ENCODE data around the gene FRMD1. TPM values are rescaled to one million over a fixed set of nuclear protein-coding genes. Genes with fewer than 3 reads are reported as not detected.

Gene FRMD1
- total RNA-seq, 4 donors from 2014 or later = 0.04 to 0.12 TPM; not detected in 2

DNA sequence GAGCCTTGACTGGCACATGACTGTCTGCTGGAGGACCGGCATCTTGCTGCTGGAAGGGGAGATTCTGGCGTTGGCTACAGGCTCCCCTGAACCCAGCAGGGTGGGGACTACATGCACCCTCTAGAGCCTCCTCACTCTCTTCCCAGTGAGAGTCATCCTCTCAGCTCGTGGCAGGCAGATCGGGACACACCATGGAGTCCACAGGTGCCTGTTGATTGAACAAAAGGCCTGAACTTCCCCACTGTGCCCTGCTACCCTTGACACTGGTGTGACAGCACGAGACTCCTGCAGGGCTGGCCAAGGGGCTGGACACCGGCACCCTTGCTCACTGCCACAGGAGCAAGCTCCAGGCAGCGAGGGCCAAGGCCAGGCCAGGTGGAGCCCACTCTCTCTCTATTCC is 8.2 kb downstream of the FRMD1 start:
- ATAC-seq (no peak), DNase-seq (no peak)
- H3K4me1 ChIP-seq = no peaks in the 10 kb centered on the region
- in situ Hi-C loops (cut with MboI; ENCODE audit: low sequenced_read_pairs in 4 of 4) = no loop called here
- no peaks in the 10 kb centered on the region for H3K9me3 ChIP-seq
- H3K27me3 ChIP-seq = no peaks in the 10 kb centered on the region
- intact Hi-C loops (cut with DNase I; ENCODE audit: low total_unique reads) = no loop called here
- no peak overlapping the region for H3K4me3 ChIP-seq
- no peak overlapping the region for H3K27ac ChIP-seq
- TF ChIP-seq POLR2A (IDR thresholded peaks at IDR 0.05) = no peak
- no peak for TF ChIP-seq CTCF (IDR thresholded peaks at IDR 0.05 in 4 of 5, conservative IDR thresholded peaks at IDR 0.05 in 1 of 5)
- no peaks in the 10 kb centered on the region for H3K36me3 ChIP-seq

- DNase-seq (no peak), ATAC-seq (no peak)
- H3K4me3 ChIP-seq = no peak overlapping the region
- H3K27me3 ChIP-seq = no peaks in the 10 kb centered on the region
- no peak for TF ChIP-seq CTCF (IDR thresholded peaks at IDR 0.05 in 4 of 5, conservative IDR thresholded peaks at IDR 0.05 in 1 of 5)
- no peak for TF ChIP-seq POLR2A (IDR thresholded peaks at IDR 0.05)
- H3K9me3 ChIP-seq = no peaks in the 10 kb centered on the region
- in situ Hi-C loops (cut with MboI; ENCODE audit: low sequenced_read_pairs in 4 of 4) (no loop called here), intact Hi-C loops (cut with DNase I; ENCODE audit: low total_unique reads) (no loop called here)
- H3K36me3 ChIP-seq = no peaks in the 10 kb centered on the region
- H3K4me1 ChIP-seq = no peaks in the 10 kb centered on the region
- no peak overlapping the region for H3K27ac ChIP-seq
Observed at GRCh38 chr6:168067081-168067759, 11.8 kb downstream of the FRMD1 start.

DNA sequence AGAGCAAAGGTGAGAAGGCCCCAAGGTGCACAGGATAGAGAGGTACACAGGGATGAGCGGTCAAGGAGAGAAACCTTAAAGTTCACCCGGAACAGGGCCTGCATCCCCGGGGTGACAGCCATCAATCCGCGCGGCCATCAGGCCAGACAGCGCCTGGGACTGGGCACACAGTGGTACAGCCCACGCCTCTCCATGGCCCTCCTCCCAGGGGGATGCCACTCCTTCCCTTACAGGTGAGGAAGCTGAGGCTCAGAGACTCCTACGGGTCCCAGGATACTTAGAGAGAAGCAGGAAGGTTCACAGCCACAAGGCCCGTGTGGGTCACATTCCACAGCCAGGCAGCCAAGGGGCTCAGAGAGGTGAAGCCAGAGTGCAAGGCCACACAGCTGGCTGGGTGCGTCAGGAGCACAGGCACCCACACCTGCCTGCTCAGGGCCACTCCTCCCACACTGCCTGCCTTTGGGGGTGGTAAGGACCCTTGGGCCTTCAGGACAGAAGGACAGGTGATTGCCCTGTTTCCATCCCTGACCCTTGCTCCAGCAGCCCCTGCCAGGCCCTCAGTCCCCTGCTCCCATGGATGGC is 14.7 kb downstream of the FRMD1 start:
- DNase-seq = no peak
- no peaks in the 10 kb centered on the region for H3K36me3 ChIP-seq
- in situ Hi-C loops (cut with MboI; ENCODE audit: low sequenced_read_pairs in 4 of 4) (no loop called here), intact Hi-C loops (cut with DNase I; ENCODE audit: low total_unique reads) (no loop called here)
- H3K27me3 ChIP-seq = no peaks in the 10 kb centered on the region
- no peak for ATAC-seq
- no peak overlapping the region for H3K27ac ChIP-seq
- no peaks in the 10 kb centered on the region for H3K9me3 ChIP-seq
- H3K4me3 ChIP-seq = no peak overlapping the region
- TF ChIP-seq CTCF (IDR thresholded peaks at IDR 0.05 in 4 of 5, conservative IDR thresholded peaks at IDR 0.05 in 1 of 5) (no peak), POLR2A (IDR thresholded peaks at IDR 0.05) (no peak)
- no peaks in the 10 kb centered on the region for H3K4me1 ChIP-seq

DNA sequence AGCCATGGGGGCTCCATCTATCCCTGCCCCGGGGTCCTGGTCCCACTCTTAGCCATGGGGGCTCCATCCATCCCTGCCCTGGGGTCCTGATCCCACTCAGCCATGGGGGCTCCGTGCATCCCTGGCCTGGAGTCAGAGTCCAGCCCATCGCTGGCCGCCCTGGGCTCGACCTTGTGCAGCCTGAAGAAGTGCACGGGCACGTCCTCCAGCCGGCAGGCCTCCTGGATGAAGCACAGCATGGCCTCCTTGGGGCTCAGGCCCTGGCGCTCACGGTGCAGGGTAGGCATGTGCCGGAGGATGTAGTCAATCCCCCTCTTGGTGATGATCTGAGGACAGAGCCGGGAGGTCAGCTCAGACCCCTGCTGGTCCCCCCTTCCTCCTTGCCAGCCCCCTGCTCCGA is 15.6 kb downstream of the FRMD1 start:
- intact Hi-C loops (cut with DNase I; ENCODE audit: low total_unique reads) = no loop called here
- TF ChIP-seq POLR2A (IDR thresholded peaks at IDR 0.05) (no peak), CTCF (IDR thresholded peaks at IDR 0.05 in 4 of 5, conservative IDR thresholded peaks at IDR 0.05 in 1 of 5) (no peak)

More for the DNA sequence above, 15.6 kb downstream of the FRMD1 start:
- Histone ChIP-seq H3K4me3 (no peak overlapping the region), H3K4me1 (no peaks in the 10 kb centered on the region), H3K27ac (no peak overlapping the region), H3K9me3 (no peaks in the 10 kb centered on the region), H3K27me3 (no peaks in the 10 kb centered on the region), H3K36me3 (no peaks in the 10 kb centered on the region)
- ATAC-seq = no peak
- in situ Hi-C loops (cut with MboI; ENCODE audit: low sequenced_read_pairs in 4 of 4) = no loop called here
- no peak for DNase-seq

Data from gastrocnemius medialis (tissue), 4 donors.